ENCODE data around the gene GLIS1. TPM values are rescaled to one million over a fixed set of nuclear protein-coding genes. Genes with fewer than 3 reads are reported as not detected.

The GLIS1 gene
- polyA plus RNA-seq, 1 donor (not counting 4 experiments of a cell fraction or from before 2014, with no cell fraction given) = not detected

DNA sequence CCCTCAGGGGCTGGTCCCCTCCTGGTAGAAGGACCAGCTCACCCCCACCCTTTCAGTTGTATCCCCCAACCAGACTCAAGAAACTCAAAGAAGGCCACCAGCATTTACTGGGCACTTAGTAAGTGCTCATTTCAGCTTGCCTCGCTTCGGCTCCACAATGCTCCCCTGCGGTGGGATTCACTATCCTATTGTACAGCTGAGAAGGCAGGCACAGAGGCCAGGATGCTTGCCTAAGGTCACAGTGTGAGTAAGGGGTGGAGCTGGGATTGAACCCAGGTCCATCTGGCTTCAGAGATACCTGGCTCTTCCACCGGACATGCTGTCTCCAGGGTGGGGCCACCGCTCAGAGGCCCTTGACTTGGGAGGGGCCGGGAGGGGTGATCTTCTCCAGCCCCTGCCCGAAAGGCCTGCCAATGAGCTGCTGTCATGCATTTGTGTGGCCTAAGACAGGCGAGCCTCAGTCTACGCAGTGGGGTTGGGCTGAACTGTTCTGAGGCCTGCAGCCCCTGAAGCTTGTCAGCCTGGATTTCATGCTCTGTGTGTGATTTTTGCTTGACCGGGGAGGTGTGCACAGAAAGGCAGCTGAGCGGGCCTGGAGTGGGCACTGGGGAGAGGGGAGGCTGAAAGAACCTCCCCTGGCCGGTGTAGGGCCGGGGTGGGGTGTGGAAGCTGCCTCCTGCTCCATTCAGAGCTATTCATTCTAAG, 231.7 kb downstream of the GLIS1 start:
- H3K4me2 ChIP-seq (ENCODE audit: control insufficient read depth, extremely low read depth, insufficient read depth, low read depth, low read length) = no peak overlapping the region
- H3K4me3 ChIP-seq (ENCODE audit: control insufficient read depth in 2 of 3, extremely low read depth in 1 of 3, insufficient read depth in 2 of 3, low read depth in 1 of 3, low read length in 3 of 3) = no peak overlapping the region
- FAIRE-seq (no peak), DNase-seq (ENCODE audit: low read depth, low spot score) (no peak)
- H2AFZ ChIP-seq (ENCODE audit: control insufficient read depth, low read length) = no peak overlapping the region
- no peaks in the 10 kb centered on the region for H3K36me3 ChIP-seq (ENCODE audit: control insufficient read depth in 2 of 2, extremely low read depth in 1 of 2, insufficient read depth in 2 of 2, low read length in 2 of 2)
- H3K4me1 ChIP-seq (ENCODE audit: control insufficient read depth, extremely low read depth, insufficient read depth, low read length) = peaks cover 4% of the 10 kb centered on the region
- peaks cover 14% of the 10 kb centered on the region for H3K27me3 ChIP-seq (ENCODE audit: control insufficient read depth, extremely low read depth, insufficient read depth, low read length)
- H3K9me3 ChIP-seq (ENCODE audit: control insufficient read depth, low read depth, low read length) = no peaks in the 10 kb centered on the region
- no peaks in the 10 kb centered on the region for H3K9me1 ChIP-seq (ENCODE audit: control insufficient read depth, extremely low read depth, insufficient read depth, low read length)
- dilution Hi-C loops (cut with MboI; ENCODE audit: extremely low pct_ligation_motif_present, low sequenced_read_pairs) = no loop called here
- no peak overlapping the region for H3K27ac ChIP-seq (ENCODE audit: control insufficient read depth, insufficient read depth, low read length)
- H3K79me2 ChIP-seq (ENCODE audit: control insufficient read depth, insufficient read depth, low read length) = no peaks in the 10 kb centered on the region
- H4K20me1 ChIP-seq (ENCODE audit: control insufficient read depth, extremely low read depth, insufficient read depth, low read length) = no peaks in the 10 kb centered on the region
- no peak overlapping the region for H3K9ac ChIP-seq (ENCODE audit: control insufficient read depth, extremely low read depth, insufficient read depth, low read length)
- TF ChIP-seq, protein P1, sequence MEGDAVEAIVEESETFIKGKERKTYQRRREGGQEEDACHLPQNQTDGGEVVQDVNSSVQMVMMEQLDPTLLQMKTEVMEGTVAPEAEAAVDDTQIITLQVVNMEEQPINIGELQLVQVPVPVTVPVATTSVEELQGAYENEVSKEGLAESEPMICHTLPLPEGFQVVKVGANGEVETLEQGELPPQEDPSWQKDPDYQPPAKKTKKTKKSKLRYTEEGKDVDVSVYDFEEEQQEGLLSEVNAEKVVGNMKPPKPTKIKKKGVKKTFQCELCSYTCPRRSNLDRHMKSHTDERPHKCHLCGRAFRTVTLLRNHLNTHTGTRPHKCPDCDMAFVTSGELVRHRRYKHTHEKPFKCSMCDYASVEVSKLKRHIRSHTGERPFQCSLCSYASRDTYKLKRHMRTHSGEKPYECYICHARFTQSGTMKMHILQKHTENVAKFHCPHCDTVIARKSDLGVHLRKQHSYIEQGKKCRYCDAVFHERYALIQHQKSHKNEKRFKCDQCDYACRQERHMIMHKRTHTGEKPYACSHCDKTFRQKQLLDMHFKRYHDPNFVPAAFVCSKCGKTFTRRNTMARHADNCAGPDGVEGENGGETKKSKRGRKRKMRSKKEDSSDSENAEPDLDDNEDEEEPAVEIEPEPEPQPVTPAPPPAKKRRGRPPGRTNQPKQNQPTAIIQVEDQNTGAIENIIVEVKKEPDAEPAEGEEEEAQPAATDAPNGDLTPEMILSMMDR (optimal IDR thresholded peaks at IDR 0.05 in 1 of 3, IDR thresholded peaks at IDR 0.05 in 1 of 3, conservative IDR thresholded peaks at IDR 0.05 in 1 of 3; ENCODE audit: extremely low read depth in 1 of 3, insufficient read depth in 2 of 3, low read length in 3 of 3) = no peak
- TF ChIP-seq EZH2 (IDR thresholded peaks at IDR 0.05; ENCODE audit: low read length) = no peak

DNA sequence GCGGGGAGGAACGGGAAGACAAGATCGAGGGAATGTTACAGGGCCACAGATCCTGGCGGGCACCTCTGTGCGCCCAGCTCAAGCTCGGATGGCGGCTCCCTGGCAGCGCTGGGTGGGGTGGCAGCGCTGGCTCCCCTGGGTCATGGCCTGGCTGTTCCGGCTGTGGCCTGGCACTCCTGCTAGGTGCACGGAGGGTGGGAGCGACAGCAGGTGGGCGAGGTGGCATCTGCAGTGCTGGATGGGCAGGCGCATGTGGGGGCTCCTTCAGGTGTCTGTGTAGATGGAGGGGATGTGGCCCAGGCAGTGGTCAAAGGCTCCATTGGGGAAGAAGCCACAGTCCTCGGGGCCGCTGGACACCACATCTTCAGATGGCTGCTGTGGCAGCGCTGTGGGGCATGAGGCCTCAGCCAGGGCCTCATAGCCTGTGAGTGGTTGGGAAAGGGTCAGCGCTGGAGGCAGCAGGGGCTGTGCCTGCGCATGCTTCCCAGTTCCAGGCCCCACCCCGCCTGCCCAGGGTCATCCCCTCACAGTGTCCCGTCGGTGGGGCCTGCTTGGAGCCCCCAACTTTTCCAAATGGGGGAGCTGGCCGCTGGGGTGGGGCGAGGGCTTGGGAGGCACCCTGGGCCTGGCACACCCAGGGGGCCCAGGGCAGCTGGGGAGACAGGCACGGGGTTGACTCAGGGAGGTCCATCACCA, 232.5 kb downstream of the GLIS1 start:
- H3K27ac ChIP-seq (ENCODE audit: control insufficient read depth, insufficient read depth, low read length) = no peak overlapping the region
- no peak overlapping the region for H2AFZ ChIP-seq (ENCODE audit: control insufficient read depth, low read length)
- peaks cover 14% of the 10 kb centered on the region for H3K27me3 ChIP-seq (ENCODE audit: control insufficient read depth, extremely low read depth, insufficient read depth, low read length)
- H3K4me1 ChIP-seq (ENCODE audit: control insufficient read depth, extremely low read depth, insufficient read depth, low read length) = peaks cover 4% of the 10 kb centered on the region
- H3K9me3 ChIP-seq (ENCODE audit: control insufficient read depth, low read depth, low read length) = no peaks in the 10 kb centered on the region
- H3K4me2 ChIP-seq (ENCODE audit: control insufficient read depth, extremely low read depth, insufficient read depth, low read depth, low read length) = no peak overlapping the region
- H3K4me3 ChIP-seq (ENCODE audit: control insufficient read depth in 2 of 3, extremely low read depth in 1 of 3, insufficient read depth in 2 of 3, low read depth in 1 of 3, low read length in 3 of 3) = no peak overlapping the region
- FAIRE-seq (no peak), DNase-seq (ENCODE audit: low read depth, low spot score) (no peak)
- dilution Hi-C loops (cut with MboI; ENCODE audit: extremely low pct_ligation_motif_present, low sequenced_read_pairs) = no loop called here
- H4K20me1 ChIP-seq (ENCODE audit: control insufficient read depth, extremely low read depth, insufficient read depth, low read length) = no peaks in the 10 kb centered on the region
- H3K9me1 ChIP-seq (ENCODE audit: control insufficient read depth, extremely low read depth, insufficient read depth, low read length) = no peaks in the 10 kb centered on the region
- no peak for TF ChIP-seq EZH2 (IDR thresholded peaks at IDR 0.05; ENCODE audit: low read length)
- TF ChIP-seq, protein P1 (optimal IDR thresholded peaks at IDR 0.05 in 1 of 3, IDR thresholded peaks at IDR 0.05 in 1 of 3, conservative IDR thresholded peaks at IDR 0.05 in 1 of 3; ENCODE audit: extremely low read depth in 1 of 3, insufficient read depth in 2 of 3, low read length in 3 of 3) = no peak
- H3K79me2 ChIP-seq (ENCODE audit: control insufficient read depth, insufficient read depth, low read length) = no peaks in the 10 kb centered on the region
- no peaks in the 10 kb centered on the region for H3K36me3 ChIP-seq (ENCODE audit: control insufficient read depth in 2 of 2, extremely low read depth in 1 of 2, insufficient read depth in 2 of 2, low read length in 2 of 2)
- H3K9ac ChIP-seq (ENCODE audit: control insufficient read depth, extremely low read depth, insufficient read depth, low read length) = no peak overlapping the region

All from keratinocyte (primary cell).